ENCODE data around the gene PHTF1. TPM values are rescaled to one million over a fixed set of nuclear protein-coding genes. Genes with fewer than 3 reads are reported as not detected.

The PHTF1 gene
- total RNA-seq, 1 donor from 2014 or later: 23.9 TPM

DNA sequence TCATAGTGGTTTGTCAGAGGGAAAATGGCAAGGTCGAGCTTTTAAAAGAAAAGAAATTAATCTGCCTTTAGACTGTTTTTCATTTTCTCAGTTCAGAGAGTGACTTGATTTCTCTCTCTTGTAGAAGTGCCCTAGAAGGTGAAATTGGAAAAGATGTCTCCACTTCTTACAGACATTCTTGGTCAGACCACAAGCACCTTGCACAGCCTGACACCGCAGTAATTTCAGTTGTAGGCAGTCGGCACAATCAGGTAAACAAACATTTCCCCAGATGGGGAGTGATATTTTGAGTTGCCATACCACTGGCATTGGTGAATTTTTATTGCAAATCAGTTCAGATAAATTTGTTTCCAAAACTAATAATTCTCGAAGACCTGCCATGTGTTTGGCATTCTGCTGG, 86.8 kb downstream of the PHTF1 start:
- Mint-ChIP-seq H3K27ac (ENCODE audit: unreplicated experiment) (no peak overlapping the region), H3K36me3 (ENCODE audit: low read depth) (peaks cover 7% of the 10 kb centered on the region), H3K9me3 (ENCODE audit: low read depth) (no peaks in the 10 kb centered on the region), H3K4me3 (ENCODE audit: unreplicated experiment) (no peak overlapping the region), H3K4me1 (ENCODE audit: low read depth) (peaks cover 7% of the 10 kb centered on the region), H3K27me3 (ENCODE audit: low read depth) (no peaks in the 10 kb centered on the region)
- TF ChIP-seq, protein P1, sequence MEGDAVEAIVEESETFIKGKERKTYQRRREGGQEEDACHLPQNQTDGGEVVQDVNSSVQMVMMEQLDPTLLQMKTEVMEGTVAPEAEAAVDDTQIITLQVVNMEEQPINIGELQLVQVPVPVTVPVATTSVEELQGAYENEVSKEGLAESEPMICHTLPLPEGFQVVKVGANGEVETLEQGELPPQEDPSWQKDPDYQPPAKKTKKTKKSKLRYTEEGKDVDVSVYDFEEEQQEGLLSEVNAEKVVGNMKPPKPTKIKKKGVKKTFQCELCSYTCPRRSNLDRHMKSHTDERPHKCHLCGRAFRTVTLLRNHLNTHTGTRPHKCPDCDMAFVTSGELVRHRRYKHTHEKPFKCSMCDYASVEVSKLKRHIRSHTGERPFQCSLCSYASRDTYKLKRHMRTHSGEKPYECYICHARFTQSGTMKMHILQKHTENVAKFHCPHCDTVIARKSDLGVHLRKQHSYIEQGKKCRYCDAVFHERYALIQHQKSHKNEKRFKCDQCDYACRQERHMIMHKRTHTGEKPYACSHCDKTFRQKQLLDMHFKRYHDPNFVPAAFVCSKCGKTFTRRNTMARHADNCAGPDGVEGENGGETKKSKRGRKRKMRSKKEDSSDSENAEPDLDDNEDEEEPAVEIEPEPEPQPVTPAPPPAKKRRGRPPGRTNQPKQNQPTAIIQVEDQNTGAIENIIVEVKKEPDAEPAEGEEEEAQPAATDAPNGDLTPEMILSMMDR (IDR thresholded peaks at IDR 0.05): no peak
- DNase-seq (ENCODE audit: low spot score): no peak

DNA sequence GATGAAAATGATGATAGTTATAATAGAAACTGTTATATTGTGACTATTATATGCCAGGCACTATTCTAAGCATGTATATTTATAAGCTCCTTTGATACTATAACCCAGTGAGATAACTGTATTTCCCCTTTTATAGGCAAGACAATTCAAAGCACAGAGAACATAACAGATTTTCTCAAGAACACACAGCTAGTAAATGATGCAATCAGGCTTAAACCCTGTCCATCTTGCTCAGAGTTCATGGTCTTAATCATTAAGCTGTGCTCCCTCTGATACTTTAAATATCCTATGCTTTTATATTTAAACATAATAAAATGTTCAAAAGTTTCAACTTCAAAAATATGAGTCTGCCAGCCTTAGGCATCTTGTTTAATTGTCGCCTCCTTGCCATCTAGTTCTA, 88.6 kb downstream of the PHTF1 start:
- peaks cover 8% of the 10 kb centered on the region for H3K9me3 Mint-ChIP-seq (ENCODE audit: low read depth)
- TF ChIP-seq, protein P1 (IDR thresholded peaks at IDR 0.05): no peak
- no peak overlapping the region for H3K27ac Mint-ChIP-seq (ENCODE audit: unreplicated experiment)
- H3K4me1 Mint-ChIP-seq (ENCODE audit: low read depth): no peaks in the 10 kb centered on the region
- DNase-seq (ENCODE audit: low spot score): no peak
- peaks cover 16% of the 10 kb centered on the region for H3K36me3 Mint-ChIP-seq (ENCODE audit: low read depth)
- no peak overlapping the region for H3K4me3 Mint-ChIP-seq (ENCODE audit: unreplicated experiment)
- H3K27me3 Mint-ChIP-seq (ENCODE audit: low read depth): no peaks in the 10 kb centered on the region

GRCh38 chr1:113669988-113670387, 89.3 kb downstream of the PHTF1 start:
- no peak overlapping the region for H3K4me3 Mint-ChIP-seq (ENCODE audit: unreplicated experiment)
- H3K36me3 Mint-ChIP-seq (ENCODE audit: low read depth): peaks cover 14% of the 10 kb centered on the region
- DNase-seq (ENCODE audit: low spot score): no peak
- H3K27me3 Mint-ChIP-seq (ENCODE audit: low read depth): no peaks in the 10 kb centered on the region
- H3K4me1 Mint-ChIP-seq (ENCODE audit: low read depth): no peaks in the 10 kb centered on the region
- peaks cover 8% of the 10 kb centered on the region for H3K9me3 Mint-ChIP-seq (ENCODE audit: low read depth)
- TF ChIP-seq, protein P1 (IDR thresholded peaks at IDR 0.05): no peak
- no peak overlapping the region for H3K27ac Mint-ChIP-seq (ENCODE audit: unreplicated experiment)

DNA sequence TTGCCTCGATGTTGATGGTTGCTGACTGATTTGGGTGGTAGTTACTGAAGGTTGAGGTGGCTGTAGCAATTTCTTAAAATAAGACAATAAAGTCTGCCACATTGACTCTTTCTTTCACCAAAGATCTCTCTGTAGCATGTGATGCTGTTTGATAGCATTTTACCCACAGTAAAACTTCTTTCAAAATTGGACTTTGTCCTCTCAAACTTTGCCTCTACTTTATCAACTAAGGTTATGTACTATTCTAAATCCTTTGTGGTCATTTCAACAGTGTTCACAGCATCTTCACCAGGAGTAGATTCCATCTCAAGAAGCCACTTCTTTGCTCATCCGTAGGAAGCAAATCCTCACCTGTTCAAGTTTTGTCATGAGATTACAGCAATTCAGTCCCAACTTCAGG, 93.2 kb downstream of the PHTF1 start:
- no peak for DNase-seq (ENCODE audit: low spot score)
- H3K27ac Mint-ChIP-seq (ENCODE audit: unreplicated experiment): no peak overlapping the region
- TF ChIP-seq, protein P1 (IDR thresholded peaks at IDR 0.05): no peak
- no peak overlapping the region for H3K4me3 Mint-ChIP-seq (ENCODE audit: unreplicated experiment)
- peaks cover 8% of the 10 kb centered on the region for H3K9me3 Mint-ChIP-seq (ENCODE audit: low read depth)
- no peaks in the 10 kb centered on the region for H3K4me1 Mint-ChIP-seq (ENCODE audit: low read depth)
- no peaks in the 10 kb centered on the region for H3K27me3 Mint-ChIP-seq (ENCODE audit: low read depth)
- peaks cover 14% of the 10 kb centered on the region for H3K36me3 Mint-ChIP-seq (ENCODE audit: low read depth)

DNA sequence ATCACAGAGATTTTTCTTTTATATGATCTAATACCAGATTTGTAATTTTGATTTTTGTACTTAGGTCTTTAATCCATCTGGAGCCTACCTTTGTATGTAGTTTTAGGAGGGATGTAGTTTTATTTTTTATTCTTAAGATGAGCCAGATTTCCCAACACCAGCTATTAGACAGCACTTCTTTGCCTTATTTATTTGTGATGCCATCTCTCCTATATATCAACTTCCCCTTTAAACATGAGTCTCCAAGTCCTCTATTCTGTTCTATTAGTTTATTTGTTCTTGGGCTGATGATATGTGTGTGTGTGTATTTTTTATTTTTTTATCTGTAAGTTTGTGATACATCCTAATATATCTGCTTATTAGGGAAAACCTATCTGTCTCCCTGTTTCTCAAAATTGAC, 94.2 kb downstream of the PHTF1 start:
- H3K9me3 Mint-ChIP-seq (ENCODE audit: low read depth): peaks cover 8% of the 10 kb centered on the region
- peaks cover 17% of the 10 kb centered on the region for H3K36me3 Mint-ChIP-seq (ENCODE audit: low read depth)
- no peaks in the 10 kb centered on the region for H3K4me1 Mint-ChIP-seq (ENCODE audit: low read depth)
- H3K27me3 Mint-ChIP-seq (ENCODE audit: low read depth): no peaks in the 10 kb centered on the region
- TF ChIP-seq, protein P1 (IDR thresholded peaks at IDR 0.05): no peak
- H3K4me3 Mint-ChIP-seq (ENCODE audit: unreplicated experiment): no peak overlapping the region
- no peak for DNase-seq (ENCODE audit: low spot score)
- no peak overlapping the region for H3K27ac Mint-ChIP-seq (ENCODE audit: unreplicated experiment)

All from chondrocyte (in vitro differentiated cells).